Mucosa of rectum (tissue), 2 donors: Measurements from ENCODE around the gene NOTCH3.
A peak's percentile ranks its signal among the peaks of the same experiment; 100 is the strongest.

Source experiments
- H3K27ac ChIP-seq, 2 donors: one replicate each; pipeline ENCODE4 v1.7.0; 2013; ENCODE audit warnings: inconsistent platforms in 2 of 2, low read depth in 2 of 2, low read length in 2 of 2
- H3K27me3 ChIP-seq, 2 donors: one replicate each; pipeline ENCODE4 v1.7.0; 2013; ENCODE audit warnings: low read length in 2 of 2; ENCODE audit not compliant: control insufficient read depth in 2 of 2, insufficient read depth in 2 of 2
- H3K36me3 ChIP-seq, 2 donors: one replicate each; pipeline ENCODE4 v1.7.0; 2013; ENCODE audit warnings: low read length in 2 of 2; ENCODE audit not compliant: control insufficient read depth in 2 of 2, insufficient read depth in 2 of 2
- H3K4me1 ChIP-seq, 2 donors: one replicate each; pipeline ENCODE4 v1.7.0; 2013; ENCODE audit warnings: low read length in 2 of 2, mild to moderate bottlenecking in 1 of 2; ENCODE audit not compliant: control insufficient read depth in 2 of 2, insufficient read depth in 2 of 2
- H3K4me3 ChIP-seq, 2 donors: one replicate each; pipeline ENCODE4 v1.7.0; 2013; ENCODE audit warnings: low read length in 2 of 2
- H3K9ac ChIP-seq, 2 donors: one replicate each; pipeline ENCODE4 v1.7.0; 2013; ENCODE audit warnings: low read length in 2 of 2, low read depth in 1 of 2, mild to moderate bottlenecking in 1 of 2
- H3K9me3 ChIP-seq, 2 donors: one replicate each; pipeline ENCODE4 v1.7.0; 2013; ENCODE audit warnings: low read length in 2 of 2; ENCODE audit not compliant: control insufficient read depth in 2 of 2
- donor health status: healthy.
- donor health status: Normal muscosa, but diverticular disease.

Gene NOTCH3

DNA sequence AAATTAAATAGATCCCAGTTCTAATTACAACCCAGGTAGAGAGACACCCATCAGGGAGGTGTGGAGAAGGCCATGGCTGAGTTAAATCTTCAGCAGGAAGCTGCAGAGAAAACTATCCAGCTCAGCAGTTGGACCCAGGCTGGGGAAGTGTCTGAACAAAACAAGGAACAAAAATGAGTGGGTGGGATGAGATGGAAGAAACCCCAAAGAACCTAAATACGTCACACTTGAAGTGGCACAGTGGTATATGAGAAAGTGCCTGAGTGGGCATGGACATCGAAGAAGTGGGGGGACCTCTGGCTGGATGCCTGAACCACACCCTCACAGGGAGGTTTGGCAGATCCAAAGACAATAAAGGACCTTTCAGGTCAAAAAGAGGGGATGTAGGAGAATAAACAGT is 35.0 kb upstream of the NOTCH3 start:
- Histone ChIP-seq H3K36me3 (peaks cover 40 to 41% of the 10 kb centered on the region in 2 donors), H3K9ac (no peak overlapping the region), H3K9me3 (no peaks in the 10 kb centered on the region), H3K4me1 (no peaks in the 10 kb centered on the region), H3K27ac (no peak overlapping the region), H3K27me3 (peaks cover 0 to 7% of the 10 kb centered on the region in 2 donors), H3K4me3 (no peak overlapping the region)

- Histone ChIP-seq H3K4me3 (no peak overlapping the region), H3K9me3 (no peaks in the 10 kb centered on the region), H3K27me3 (peaks cover 0 to 7% of the 10 kb centered on the region in 2 donors), H3K27ac (no peak overlapping the region), H3K4me1 (no peaks in the 10 kb centered on the region), H3K9ac (no peak overlapping the region), H3K36me3 (peaks cover 28 to 30% of the 10 kb centered on the region in 2 donors)
These were observed 33.8 kb upstream of the NOTCH3 start for GRCh38 chr19:15234431-15235130.

DNA sequence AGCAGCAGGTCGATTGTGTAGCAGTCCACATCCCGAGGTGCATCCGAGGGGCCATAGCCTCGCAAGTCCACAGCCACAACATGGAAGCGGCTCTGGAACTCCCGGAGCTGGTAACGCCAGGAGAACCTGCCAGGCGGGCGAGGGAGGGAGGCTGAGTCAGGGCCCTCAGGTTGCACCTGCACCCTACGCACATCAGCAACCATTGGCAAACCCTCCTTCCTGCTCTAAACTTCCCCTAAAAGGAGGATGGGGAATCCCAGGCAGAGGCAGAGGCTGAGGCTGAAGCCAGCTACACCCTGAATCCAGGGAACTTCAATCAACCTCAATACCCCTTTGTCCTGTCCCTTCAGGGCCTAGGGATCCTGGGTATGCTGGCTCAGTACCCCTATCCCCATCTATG is 30.5 kb upstream of the NOTCH3 start:
- Histone ChIP-seq H3K4me1 (no peaks in the 10 kb centered on the region), H3K36me3 (peaks cover 5 to 8% of the 10 kb centered on the region in 2 donors), H3K4me3 (no peak overlapping the region), H3K27ac (no peak overlapping the region), H3K27me3 (peaks cover 0 to 7% of the 10 kb centered on the region in 2 donors), H3K9ac (no peak overlapping the region), H3K9me3 (no peaks in the 10 kb centered on the region)

- Histone ChIP-seq H3K9me3 (no peaks in the 10 kb centered on the region), H3K36me3 (no peaks in the 10 kb centered on the region), H3K4me1 (peaks cover 4 to 9% of the 10 kb centered on the region in 2 donors), H3K9ac (no peak overlapping the region), H3K27me3 (peaks cover 7 to 18% of the 10 kb centered on the region in 2 donors), H3K27ac (no peak overlapping the region), H3K4me3 (no peak overlapping the region)
These were observed 26.5 kb upstream of the NOTCH3 start for GRCh38 chr19:15227261-15227660.

GRCh38 chr19:15225760-15226159 is 25.0 kb upstream of the NOTCH3 start:
- Histone ChIP-seq H3K9me3 (no peaks in the 10 kb centered on the region), H3K36me3 (no peaks in the 10 kb centered on the region), H3K27me3 (peaks cover 7 to 11% of the 10 kb centered on the region in 2 donors), H3K9ac (no peak overlapping the region), H3K4me1 (peaks cover 4 to 9% of the 10 kb centered on the region in 2 donors), H3K4me3 (no peak overlapping the region), H3K27ac (no peak overlapping the region)

- Histone ChIP-seq H3K4me1 (peaks cover 4 to 9% of the 10 kb centered on the region in 2 donors), H3K36me3 (no peaks in the 10 kb centered on the region), H3K9ac (no peak overlapping the region), H3K4me3 (peak overlapping the region; percentile 63 to 66), H3K27ac (peak overlapping the region in 1 of 2 donors; percentile 32), H3K27me3 (peaks cover 7 to 11% of the 10 kb centered on the region in 2 donors), H3K9me3 (no peaks in the 10 kb centered on the region)
These were observed 23.0 kb upstream of the NOTCH3 start for GRCh38 chr19:15223649-15224361.

DNA sequence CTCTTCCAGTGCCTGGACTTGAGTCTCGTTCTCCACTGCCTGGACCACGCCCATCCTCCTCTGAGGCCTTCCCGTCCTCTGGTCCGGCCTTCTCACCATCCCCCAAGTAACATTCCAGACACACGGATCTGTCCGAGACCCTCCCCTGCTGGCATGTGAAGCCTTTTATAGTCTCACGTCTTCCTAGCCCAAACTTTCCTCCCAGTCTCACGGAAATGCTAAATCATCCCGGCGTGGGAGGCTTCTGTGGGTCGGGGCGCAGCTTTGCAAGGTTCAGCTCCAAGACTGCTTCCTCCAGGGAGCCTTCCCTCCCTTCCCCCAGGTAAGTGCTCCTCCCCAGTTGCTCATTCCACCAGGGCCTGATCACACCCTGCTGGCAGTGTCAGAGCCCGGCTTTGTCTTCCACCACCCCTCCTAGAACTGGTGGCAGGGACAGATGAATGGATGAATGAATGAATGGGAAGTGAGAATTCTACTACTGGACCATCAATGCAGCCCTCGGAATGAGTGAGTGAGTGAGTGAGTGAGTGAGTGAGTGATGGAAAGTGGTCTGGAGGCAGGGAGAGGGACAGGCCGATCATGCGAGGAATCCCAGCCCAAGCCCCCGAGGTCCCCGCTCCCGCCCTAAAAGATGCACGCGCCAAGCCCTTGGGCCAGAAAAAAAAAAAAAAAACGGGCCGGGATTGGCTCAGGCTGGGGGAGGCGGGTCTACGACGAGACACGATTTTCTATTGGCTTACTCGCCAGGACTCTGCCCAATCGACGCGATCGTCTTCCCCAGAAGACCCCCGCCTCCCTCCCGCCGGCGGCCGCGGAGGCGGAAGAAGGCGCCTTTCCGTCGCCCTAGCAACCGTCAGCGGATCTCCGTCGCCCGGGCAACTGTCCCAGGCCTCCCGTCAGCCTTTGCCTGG is 22.2 kb upstream of the NOTCH3 start:
- H3K4me1 ChIP-seq, result peaks cover 4 to 9% of the 10 kb centered on the region in 2 donors
- H3K27me3 ChIP-seq, result peaks cover 7 to 11% of the 10 kb centered on the region in 2 donors
- H3K36me3 ChIP-seq, result no peaks in the 10 kb centered on the region
- no peaks in the 10 kb centered on the region for H3K9me3 ChIP-seq
- no peak overlapping the region for H3K9ac ChIP-seq
- H3K27ac ChIP-seq, result no peak overlapping the region
- H3K4me3 ChIP-seq, result peak overlapping the region; percentile 63 to 66

DNA sequence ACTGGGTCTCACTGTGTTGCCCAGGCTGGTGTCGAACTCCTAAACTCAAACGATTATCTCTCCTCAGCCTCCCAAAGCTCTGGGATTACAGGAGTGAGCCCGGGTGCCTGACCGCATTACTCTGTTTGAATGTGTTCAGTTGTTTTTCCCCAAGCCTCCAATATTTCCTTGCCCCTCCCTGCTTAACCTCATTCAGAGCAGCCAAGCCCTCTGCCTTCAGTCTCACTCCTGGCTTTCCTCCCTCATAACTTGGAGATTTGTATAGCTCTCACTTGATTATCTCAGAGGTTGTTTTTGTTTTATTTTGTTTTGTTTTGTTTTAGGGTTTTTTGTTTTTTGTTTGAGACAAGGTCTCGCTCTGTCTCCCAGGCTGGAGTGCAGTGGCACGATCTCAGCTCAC is 20.0 kb upstream of the NOTCH3 start:
- H3K4me3 ChIP-seq, result no peak overlapping the region

DNA sequence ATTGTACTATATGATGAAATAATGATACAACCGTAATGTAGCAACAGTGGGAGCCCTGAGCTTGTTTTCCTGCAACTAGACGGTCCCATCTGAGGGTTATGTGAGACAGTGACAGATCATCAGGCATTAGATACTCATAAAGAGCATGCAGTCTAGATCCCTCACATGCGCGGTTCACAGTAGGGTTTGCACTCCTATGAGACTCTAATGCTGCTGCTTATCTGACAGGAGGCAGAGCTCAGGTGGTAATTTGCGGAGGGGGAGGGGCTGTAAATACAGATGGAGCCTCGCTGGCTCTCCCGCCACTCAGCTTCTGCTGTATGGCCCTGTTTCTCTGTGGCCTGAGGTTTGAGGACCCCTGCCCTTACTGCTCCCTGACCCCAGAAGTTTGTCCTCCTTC is 17.7 kb upstream of the NOTCH3 start:
- peaks cover 7 to 9% of the 10 kb centered on the region in 2 donors for H3K27me3 ChIP-seq
- H3K27ac ChIP-seq, result no peak overlapping the region

More for the DNA sequence above, 20.0 kb upstream of the NOTCH3 start:
- Histone ChIP-seq H3K27me3 (peaks cover 7 to 11% of the 10 kb centered on the region in 2 donors), H3K27ac (no peak overlapping the region), H3K9me3 (no peaks in the 10 kb centered on the region), H3K36me3 (no peaks in the 10 kb centered on the region), H3K9ac (no peak overlapping the region), H3K4me1 (peaks cover 4 to 9% of the 10 kb centered on the region in 2 donors)

More for the DNA sequence above, 17.7 kb upstream of the NOTCH3 start:
- Histone ChIP-seq H3K9ac (no peak overlapping the region), H3K4me1 (peaks cover under 1 to 6% of the 10 kb centered on the region in 2 donors), H3K9me3 (no peaks in the 10 kb centered on the region), H3K36me3 (no peaks in the 10 kb centered on the region), H3K4me3 (no peak overlapping the region)
